Kidney glomerular epithelial cell (primary cell): ENCODE results near the gene LRP5.
"Not testable (repeated sequence)": the region's sequence is repeated elsewhere in the genome, so short reads cannot be mapped to it uniquely, and the experiment has no call there.

Source experiments
- DNase-seq: peaks from one replicate; lab custom pipeline; 2025; lab: John Stamatoyannopoulos, UW

The LRP5 gene

GRCh38 chr11:68469642-68470041 lies 157.3 kb downstream of the LRP5 start:
- no peak for DNase-seq

GRCh38 chr11:68470304-68470811 lies 158.0 kb downstream of the LRP5 start:
- no peak for DNase-seq

- peak; percentile 88 for DNase-seq
Observed at GRCh38 chr11:68471360-68472340, 159.3 kb downstream of the LRP5 start.

- DNase-seq: no peak
Observed at GRCh38 chr11:68472778-68473177, 160.4 kb downstream of the LRP5 start.

- no peak for DNase-seq
Observed at GRCh38 chr11:68473693-68474092, 161.3 kb downstream of the LRP5 start.

- not testable (repeated sequence) for DNase-seq
Observed at GRCh38 chr11:68475626-68476025, 163.2 kb downstream of the LRP5 start.

- no peak for DNase-seq
Observed at GRCh38 chr11:68479390-68479789, 167.0 kb downstream of the LRP5 start.

- DNase-seq: no peak
Observed at GRCh38 chr11:68480193-68480592, 167.8 kb downstream of the LRP5 start.

- DNase-seq: no peak
Observed at GRCh38 chr11:68480852-68481510, 168.6 kb downstream of the LRP5 start.

- DNase-seq: no peak
Observed at GRCh38 chr11:68481579-68482240, 169.3 kb downstream of the LRP5 start.

- DNase-seq: no peak
Observed at GRCh38 chr11:68488623-68489022, 176.2 kb downstream of the LRP5 start.

- no peak for DNase-seq
Observed at GRCh38 chr11:68495220-68495729, 182.9 kb downstream of the LRP5 start.

- no peak for DNase-seq
Observed at GRCh38 chr11:68495872-68496271, 183.5 kb downstream of the LRP5 start.

- no peak for DNase-seq
Observed at GRCh38 chr11:68497761-68498160, 185.4 kb downstream of the LRP5 start.

- no peak for DNase-seq
Observed at GRCh38 chr11:68498321-68498720, 185.9 kb downstream of the LRP5 start.
